HG02852 (cell line): ENCODE measurements around the gene LRRC72.

ENCODE experiments used
- ATAC-seq: cut with Tn5 transposase; IDR thresholded peaks from one replicate; pipeline ENCODE4 v1.9.1; 2021; ENCODE audit warnings: mild to moderate bottlenecking, moderate library complexity; ENCODE audit not compliant: unreplicated experiment

The LRRC72 gene

GRCh38 chr7:16616542-16616941 lies 89.9 kb downstream of the LRRC72 start:
- ATAC-seq, result no peak

- peak; percentile 97 for ATAC-seq
Measured at GRCh38 chr7:16619979-16620408, 93.4 kb downstream of the LRRC72 start.

DNA sequence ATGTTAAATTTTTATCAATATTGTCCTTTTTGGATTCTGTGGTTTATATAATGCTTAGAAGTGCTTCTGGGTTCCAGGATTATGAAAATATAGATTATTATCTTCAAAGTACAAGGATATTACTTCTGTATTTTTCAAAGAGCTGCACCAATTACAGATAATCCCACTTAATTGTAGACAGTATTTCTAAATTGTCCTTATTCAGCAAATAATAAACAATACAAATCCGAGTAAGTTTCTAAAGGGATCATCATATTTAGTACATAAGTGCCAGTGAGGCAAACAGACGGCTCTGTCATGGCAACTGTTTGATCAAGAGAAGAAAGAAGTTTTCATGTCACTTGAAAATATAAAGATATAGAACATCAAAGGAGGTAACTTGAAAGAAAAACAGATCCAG lies 99.8 kb downstream of the LRRC72 start:
- ATAC-seq, result no peak

DNA sequence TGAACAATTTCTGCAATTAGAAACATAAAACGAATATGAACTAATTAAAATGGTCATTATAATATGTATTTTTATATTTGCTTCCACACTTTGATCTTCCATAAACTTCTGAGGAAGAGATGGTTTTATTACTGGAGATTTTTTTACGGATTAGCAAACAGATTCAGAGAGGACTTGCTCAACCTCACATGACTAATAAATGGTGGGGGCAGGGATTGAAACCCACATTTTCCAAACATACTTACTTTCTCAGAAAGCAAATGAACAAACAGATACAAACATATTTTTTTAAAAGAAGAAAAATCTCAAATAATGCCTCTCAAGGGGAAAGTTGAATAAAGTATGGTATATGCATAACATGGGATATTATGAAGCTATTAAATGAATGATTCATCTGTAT lies 100.6 kb downstream of the LRRC72 start:
- ATAC-seq, result no peak

GRCh38 chr7:16630654-16631053 lies 104.0 kb downstream of the LRRC72 start:
- no peak for ATAC-seq
